NCI-H1417 treated with DMSO at 0.1 percent for 48 hours (cell line): Measurements from ENCODE around the gene ZDHHC1.

Experiments
- DNase-seq: peaks from one replicate; lab custom pipeline; 2025; lab: John Stamatoyannopoulos, UW

Gene ZDHHC1

GRCh38 chr16:67415872-67416793 lies at the start of gene ZDHHC1:
Gene ZDHHC1 (minus strand): TSS chr16:67416477. CDS start chr16:67407775, 8,702 bp downstream.
- DNase-seq = no peak

- no peak for DNase-seq
These were observed 48.3 kb upstream of the ZDHHC1 start for GRCh38 chr16:67464565-67464964.

- DNase-seq = no peak
These were observed 47.4 kb upstream of the ZDHHC1 start for GRCh38 chr16:67463691-67464090.

GRCh38 chr16:67463059-67463458 lies 46.8 kb upstream of the ZDHHC1 start:
- no peak for DNase-seq

DNA sequence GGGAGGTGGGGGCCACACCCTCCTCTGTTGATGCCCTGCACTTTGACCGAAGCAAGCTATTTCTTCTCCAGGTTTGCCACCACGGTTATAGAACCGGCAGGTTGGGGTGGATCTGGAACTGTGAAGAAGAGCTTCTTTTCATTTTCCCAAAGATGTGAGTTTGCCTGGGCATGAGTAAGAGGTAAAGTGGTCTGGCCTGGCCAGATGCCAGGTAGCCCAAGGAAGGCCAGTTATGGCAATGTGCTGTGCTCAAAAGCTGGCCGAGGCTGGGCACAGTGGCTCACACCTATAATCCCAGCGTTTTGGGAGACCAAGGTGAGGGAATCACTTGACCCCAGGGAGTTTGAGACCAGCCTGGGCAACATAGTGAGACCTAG lies 46.0 kb upstream of the ZDHHC1 start:
- DNase-seq = no peak

- no peak for DNase-seq
These were observed 45.5 kb upstream of the ZDHHC1 start for GRCh38 chr16:67461600-67462278.

DNA sequence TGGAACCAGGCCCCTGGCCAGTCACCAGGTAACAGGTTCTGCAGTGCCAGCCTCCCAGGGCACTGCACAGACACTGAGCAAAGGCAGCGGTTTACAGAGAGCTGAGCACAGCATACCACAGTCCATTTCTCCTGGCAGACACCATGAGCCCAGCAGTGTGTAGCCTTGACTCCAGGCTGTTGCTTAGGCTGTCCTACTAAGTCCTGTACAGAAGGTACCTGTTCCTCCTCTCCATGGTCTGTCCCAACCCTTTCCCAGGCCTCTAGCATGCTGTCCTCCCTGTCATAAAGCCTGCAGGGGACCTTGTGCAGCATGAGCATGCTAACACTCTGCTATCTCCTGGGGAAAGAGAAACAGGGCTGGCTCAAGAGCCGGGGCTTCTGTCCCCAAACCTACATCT lies 44.7 kb upstream of the ZDHHC1 start:
- DNase-seq = no peak

DNA sequence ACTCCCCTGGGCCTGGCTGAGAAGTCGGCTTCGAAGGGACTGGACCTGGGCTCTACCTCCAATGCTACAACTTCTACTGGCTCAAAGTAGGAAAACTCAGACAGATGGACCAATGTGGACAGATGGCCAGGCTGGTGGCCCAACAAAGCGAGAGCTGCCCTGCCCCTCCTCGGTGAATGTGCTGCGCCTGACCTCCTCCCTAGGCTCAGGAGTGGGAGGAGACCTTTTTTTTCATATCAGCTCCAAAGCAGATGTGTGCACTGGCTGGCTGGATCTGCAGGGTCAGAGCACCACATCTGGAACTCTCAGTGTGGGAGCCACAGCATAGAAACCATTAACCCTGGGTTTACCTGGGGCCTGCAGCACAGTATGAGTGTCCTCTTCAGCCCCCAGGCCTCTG lies 43.9 kb upstream of the ZDHHC1 start:
- DNase-seq = no peak

GRCh38 chr16:67459861-67460150 lies 43.5 kb upstream of the ZDHHC1 start:
- no peak for DNase-seq

GRCh38 chr16:67459066-67459860 lies 43.0 kb upstream of the ZDHHC1 start:
- no peak for DNase-seq

DNA sequence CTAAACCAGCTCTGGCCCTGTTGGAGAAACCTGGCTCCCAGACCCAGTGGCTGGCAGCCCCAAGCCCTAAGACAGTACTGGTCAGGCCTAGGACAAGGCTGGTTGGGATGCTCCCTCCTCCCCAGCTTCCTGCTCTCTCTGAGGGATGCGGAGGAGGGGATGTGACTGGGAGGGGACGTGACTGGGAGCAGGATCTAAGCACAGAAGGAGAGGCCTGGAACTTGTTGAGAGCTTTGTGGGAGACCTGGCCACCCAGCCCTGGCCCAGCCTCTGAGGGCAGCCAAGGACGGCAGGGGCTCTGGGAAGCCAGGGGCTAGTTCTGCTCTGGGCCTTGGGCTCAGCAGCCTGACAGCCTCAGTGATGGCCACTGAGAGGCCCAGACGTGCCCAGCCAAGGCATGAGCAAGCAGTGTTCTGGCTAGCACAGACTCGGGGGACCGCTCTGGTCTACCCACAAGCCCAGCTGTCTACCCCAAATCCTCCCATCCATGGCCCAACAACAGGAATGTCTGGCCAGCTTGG lies 41.9 kb upstream of the ZDHHC1 start:
- no peak for DNase-seq

- DNase-seq = no peak
These were observed 41.3 kb upstream of the ZDHHC1 start for GRCh38 chr16:67457611-67458010.

DNA sequence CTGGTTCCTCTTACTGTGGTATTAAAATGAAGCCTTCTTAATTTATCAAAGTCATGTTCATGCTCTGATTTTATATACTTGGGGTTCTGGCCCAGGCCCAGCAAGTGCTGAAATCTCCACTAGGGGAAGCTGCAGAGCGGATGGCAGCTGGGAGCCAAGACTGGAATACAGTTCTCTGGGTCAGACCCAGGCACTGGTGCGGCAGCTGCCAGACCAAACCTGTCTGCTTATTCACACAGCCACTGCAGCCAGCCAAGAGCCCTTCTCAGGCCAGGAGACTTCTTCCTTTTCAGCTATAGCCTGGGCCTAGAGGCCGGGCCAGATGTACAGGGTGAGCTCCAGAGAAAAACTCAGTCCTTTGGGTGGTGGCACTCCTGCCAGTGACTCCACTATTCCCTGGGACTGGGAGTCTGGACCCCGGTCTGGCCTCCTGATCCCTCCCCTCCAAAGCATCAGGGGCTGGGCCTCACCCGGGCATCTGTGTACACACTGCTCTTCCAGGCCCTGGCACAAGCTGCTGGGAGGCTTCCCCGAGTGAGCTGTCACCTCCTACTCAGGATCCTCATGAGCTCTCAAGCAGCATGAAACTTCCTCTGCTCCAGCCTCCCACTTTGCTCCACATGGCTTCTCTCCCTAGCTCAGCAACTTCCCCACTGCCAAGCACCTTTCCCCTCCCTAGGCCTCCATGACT lies 40.3 kb upstream of the ZDHHC1 start:
- DNase-seq = no peak

- no peak for DNase-seq
These were observed 38.6 kb upstream of the ZDHHC1 start for GRCh38 chr16:67454852-67455251.

DNA sequence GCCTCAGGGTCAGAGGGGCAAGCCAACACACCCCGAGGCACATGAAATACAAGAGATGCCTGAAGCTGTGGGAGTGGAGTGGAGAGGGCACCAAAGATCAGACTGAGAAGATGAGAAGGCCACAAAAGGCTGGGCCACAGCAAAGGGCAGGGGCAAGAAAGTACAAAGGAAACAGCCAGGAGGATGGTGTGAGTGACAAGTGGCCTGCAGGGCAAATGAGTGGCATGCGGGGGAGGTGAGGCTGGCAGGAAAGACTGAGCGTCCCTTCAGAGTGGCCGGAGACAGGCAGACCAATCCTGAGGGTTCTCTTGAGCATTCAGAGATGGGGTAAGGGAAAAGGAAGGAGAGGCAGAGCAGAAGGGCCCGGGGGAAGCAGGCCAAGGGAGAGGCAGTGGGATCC lies 37.8 kb upstream of the ZDHHC1 start:
- DNase-seq = no peak

DNA sequence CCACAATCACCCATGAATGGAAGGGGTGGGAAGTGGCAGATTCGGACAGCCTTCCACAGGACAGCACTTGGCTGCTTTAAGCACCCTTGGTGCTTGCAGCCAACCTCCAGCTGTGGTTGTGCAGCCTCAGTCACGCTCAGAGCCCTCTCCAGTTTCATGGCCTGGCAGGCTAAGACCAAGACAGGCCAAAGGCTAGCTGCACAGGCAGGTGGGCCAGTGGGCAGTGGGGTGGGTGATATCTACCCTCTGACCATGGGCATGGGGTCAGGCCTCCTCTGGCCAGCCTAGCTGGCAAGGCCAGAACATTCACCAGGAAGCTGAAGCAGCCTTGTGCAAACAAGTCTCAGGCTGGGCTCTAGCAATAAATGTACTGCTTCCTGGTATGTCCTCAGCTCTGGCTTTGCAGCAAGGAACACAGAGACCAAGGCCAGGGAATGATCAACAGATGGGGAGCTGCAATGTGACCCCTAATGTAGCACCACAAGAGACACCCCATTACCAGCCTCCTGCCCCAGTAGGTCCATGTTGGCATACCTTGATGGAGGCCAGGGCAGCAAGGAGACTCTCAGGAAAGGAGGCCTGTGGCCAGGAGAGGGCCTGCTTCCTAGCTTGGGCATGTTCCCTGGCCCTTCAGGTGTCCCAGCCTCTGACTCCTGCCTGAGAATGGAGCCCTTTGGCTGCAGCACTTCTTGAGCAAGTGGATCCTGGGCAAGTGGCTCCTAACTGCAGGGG lies 35.6 kb upstream of the ZDHHC1 start:
- DNase-seq = no peak

DNA sequence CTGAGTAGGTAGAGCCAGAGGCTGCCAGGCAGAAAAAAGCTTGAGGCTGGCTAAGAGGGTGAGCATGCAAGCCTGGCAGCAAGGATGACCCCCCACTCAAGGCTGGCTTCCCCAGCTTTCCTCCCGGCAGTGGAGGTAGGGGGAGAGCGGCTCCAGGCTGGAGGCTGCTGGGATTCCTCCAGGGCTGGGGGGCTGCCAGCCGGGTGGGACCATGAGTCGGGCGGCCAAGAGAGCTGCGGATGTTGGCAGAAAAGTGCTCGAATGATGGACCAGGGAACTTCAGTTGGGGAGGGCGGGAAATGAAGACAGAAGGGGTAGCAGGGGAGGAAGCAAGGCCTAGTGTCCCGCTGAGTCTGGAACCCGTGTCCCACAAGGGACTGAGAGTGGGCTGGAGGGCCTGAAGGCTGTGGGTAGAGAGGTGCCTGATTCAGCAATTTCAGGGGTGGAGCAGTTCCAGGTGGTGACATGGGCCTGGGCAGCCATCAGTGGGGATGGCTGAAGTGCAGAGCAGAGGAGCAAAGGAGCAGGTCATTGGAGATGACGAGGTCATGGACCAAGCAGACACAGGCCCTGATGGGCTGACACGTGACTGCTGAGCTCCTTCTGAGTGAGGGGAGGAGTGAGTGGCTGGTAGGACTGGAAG lies 34.9 kb upstream of the ZDHHC1 start:
- DNase-seq = no peak

DNA sequence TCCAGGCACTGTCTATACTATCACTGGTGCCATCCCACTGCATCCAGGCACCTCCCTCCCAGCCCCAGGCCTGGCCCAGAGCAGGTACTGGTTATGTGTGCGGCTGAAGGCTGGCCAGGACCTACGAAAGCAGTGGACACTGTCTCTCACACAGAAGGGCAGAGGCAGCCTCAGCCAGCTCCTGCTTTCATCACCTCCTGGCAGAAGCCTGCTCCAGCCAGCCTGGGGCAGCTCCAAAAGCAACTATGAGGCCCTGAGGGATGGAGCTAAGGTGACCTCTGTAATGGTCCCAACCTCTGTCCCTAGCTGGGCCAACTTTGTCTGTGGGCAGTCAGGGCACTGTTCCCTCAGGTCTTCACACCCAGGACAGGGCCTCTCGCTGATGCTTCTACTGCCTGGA lies 33.5 kb upstream of the ZDHHC1 start:
- no peak for DNase-seq

DNA sequence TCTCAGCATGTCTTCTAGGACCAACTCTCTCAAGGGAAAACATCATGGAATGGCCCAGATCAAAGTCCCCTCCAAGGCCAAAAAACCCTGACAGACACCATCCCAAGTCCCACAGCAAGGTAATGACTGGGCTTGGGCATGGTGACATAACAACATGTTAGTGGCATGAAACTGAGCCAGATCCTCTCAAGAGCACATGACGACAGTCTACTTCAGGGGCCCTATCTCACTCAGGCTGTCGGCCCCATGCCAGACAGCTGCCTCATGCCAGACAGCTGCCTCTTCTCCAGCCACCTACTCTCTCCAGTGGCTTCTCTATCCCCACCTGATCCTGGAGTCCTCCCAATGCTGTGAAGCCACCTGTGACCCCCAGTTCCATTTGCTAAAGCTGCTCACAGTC lies 33.1 kb upstream of the ZDHHC1 start:
- no peak for DNase-seq

- no peak for DNase-seq
These were observed 32.3 kb upstream of the ZDHHC1 start for GRCh38 chr16:67448580-67448979.
